ENCODE results near the gene BCKDHB. TPM values are rescaled to one million over a fixed set of nuclear protein-coding genes. Genes with fewer than 3 reads are reported as not detected.

Gene BCKDHB
- total RNA-seq, 1 donor from 2014 or later, result 18.5 TPM

DNA sequence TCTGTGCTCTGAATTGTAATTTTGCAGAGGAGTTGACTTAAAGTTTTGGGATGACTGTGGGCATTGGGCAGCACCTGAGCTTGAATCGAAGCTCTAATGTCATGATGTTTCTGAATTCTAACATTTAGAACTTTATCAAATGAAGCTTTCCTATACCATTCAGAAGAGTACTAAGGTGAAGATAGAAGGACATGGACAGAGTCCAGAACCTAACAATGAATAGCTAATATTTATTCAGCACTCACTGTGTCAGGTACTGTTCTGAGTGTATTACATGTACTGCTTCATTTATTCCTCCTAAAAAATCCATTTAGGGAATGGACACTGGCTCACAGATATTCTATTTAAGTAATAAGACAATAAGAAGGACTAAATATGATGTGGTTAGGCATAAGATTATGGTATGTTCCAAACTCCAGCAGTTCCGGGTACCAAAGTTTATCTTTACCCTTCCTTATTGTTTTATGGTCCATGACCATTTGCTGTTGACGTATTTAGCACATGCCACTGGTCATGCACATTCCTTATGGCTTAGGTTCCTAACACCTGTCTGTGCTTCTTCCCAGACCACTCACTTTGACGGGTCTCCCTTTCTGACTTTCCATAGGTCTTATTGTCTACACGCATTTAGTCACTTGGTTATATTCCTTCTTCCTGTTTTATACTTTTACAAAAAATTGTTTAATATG, 20.3 kb downstream of the BCKDHB start:
- Mint-ChIP-seq H3K27me3 (ENCODE audit: low read depth) (no peaks in the 10 kb centered on the region), H3K9me3 (peaks cover 7% of the 10 kb centered on the region), H3K36me3 (ENCODE audit: low read depth) (peaks cover 15% of the 10 kb centered on the region), H3K4me3 (ENCODE audit: low read depth) (no peak overlapping the region), H3K27ac (no peak overlapping the region), H3K4me1 (ENCODE audit: low read depth) (peaks cover 10% of the 10 kb centered on the region)
- intact Hi-C loops (cut with micrococcal nuclease), result no loop called here
- no peak for DNase-seq (ENCODE audit: low spot score)

DNA sequence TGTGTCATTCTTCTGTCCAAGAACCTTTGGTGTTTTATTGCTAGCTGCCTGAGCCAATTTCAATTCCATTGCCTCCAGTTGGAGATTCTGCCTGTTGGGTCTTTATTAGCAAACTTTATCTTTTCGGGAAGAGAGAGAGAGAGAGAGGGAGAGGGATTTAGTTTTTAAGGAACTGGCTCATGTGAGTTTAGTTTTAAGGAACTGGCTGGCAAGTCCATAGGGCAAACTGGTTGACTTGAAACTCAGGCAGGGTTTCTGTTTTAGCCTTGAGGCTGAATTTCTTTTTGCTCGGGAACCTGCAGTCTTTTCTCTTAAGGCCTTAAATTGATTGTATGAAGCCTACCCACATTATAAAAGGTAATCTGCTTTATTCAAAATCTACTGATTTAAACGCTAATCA, 23.0 kb downstream of the BCKDHB start:
- no peak overlapping the region for H3K27ac Mint-ChIP-seq
- H3K4me3 Mint-ChIP-seq (ENCODE audit: low read depth), result no peak overlapping the region
- peaks cover 6% of the 10 kb centered on the region for H3K4me1 Mint-ChIP-seq (ENCODE audit: low read depth)
- H3K36me3 Mint-ChIP-seq (ENCODE audit: low read depth), result peaks cover 14% of the 10 kb centered on the region
- H3K9me3 Mint-ChIP-seq, result no peaks in the 10 kb centered on the region
- no peak for DNase-seq (ENCODE audit: low spot score)
- no peaks in the 10 kb centered on the region for H3K27me3 Mint-ChIP-seq (ENCODE audit: low read depth)
- intact Hi-C loops (cut with micrococcal nuclease), result no loop called here

DNA sequence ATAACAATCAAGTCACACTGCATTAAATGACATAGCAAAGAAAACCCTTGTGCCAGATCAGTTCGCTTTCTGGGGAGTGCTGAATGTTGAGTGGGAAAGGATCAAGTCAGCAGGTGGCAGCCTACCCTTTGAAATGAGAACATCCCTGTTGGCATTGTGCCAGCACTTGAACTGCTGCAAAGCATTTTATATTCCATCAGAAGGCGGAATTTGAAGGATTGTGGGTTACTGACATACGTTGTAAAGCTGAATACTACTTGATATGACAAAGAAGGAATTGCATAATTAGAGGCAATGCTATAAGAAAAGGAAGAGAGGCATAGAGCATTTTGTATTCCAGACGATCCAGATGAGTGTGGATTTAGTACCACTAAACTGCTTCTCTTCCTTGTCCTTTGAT, 26.5 kb downstream of the BCKDHB start:
- no peaks in the 10 kb centered on the region for H3K27me3 Mint-ChIP-seq (ENCODE audit: low read depth)
- DNase-seq (ENCODE audit: low spot score), result no peak
- H3K9me3 Mint-ChIP-seq, result no peaks in the 10 kb centered on the region
- no peak overlapping the region for H3K4me3 Mint-ChIP-seq (ENCODE audit: low read depth)
- H3K4me1 Mint-ChIP-seq (ENCODE audit: low read depth), result no peaks in the 10 kb centered on the region
- H3K27ac Mint-ChIP-seq, result no peak overlapping the region
- intact Hi-C loops (cut with micrococcal nuclease), result no loop called here
- H3K36me3 Mint-ChIP-seq (ENCODE audit: low read depth), result peaks cover 14% of the 10 kb centered on the region

DNA sequence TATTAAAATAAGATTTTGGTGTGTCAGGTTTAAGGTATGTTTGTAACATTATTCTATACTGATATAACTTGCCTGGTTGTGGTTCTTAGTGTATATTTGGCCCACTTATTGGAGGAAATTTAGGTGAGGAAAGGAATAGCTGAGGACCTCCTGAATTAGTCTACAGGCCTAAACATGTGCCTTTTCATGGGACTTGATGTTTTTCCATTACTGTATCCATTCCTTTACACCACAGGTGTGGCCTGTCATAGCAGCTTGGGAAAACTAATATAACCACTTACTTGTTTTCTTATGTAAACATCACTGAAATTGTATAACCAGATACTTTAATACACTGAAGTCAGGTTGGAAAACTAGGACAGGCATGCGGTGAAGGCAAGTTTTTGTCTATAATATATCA, 27.6 kb downstream of the BCKDHB start:
- intact Hi-C loops (cut with micrococcal nuclease), result no loop called here
- Mint-ChIP-seq H3K36me3 (ENCODE audit: low read depth) (peaks cover 14% of the 10 kb centered on the region), H3K4me3 (ENCODE audit: low read depth) (no peak overlapping the region), H3K9me3 (no peaks in the 10 kb centered on the region), H3K27me3 (ENCODE audit: low read depth) (no peaks in the 10 kb centered on the region), H3K4me1 (ENCODE audit: low read depth) (no peaks in the 10 kb centered on the region), H3K27ac (no peak overlapping the region)
- no peak for DNase-seq (ENCODE audit: low spot score)

DNA sequence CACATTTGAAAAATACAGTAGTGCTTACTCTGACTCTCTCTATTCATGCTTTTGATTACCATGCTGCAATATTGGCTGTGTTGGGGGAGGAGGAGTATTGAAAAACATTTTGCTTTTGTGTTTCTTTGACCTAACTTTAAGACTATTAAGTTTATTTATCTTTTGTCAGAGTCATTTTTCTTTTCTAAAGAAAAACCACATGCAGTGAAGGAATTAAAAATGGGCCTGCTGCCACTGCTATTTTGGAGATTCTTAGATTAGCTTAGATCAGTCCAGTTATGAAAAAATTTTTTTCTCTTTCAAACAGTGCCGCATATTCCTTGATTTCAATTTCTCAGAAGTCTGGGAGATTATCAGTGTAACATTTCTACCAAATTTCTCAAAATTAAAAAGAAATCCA, 36.1 kb downstream of the BCKDHB start:
- H3K27ac Mint-ChIP-seq, result no peak overlapping the region
- no peak overlapping the region for H3K4me3 Mint-ChIP-seq (ENCODE audit: low read depth)
- H3K36me3 Mint-ChIP-seq (ENCODE audit: low read depth), result peaks cover 8% of the 10 kb centered on the region
- no peak for DNase-seq (ENCODE audit: low spot score)
- intact Hi-C loops (cut with micrococcal nuclease), result no loop called here
- peaks cover 3% of the 10 kb centered on the region for H3K4me1 Mint-ChIP-seq (ENCODE audit: low read depth)
- no peaks in the 10 kb centered on the region for H3K9me3 Mint-ChIP-seq
- no peaks in the 10 kb centered on the region for H3K27me3 Mint-ChIP-seq (ENCODE audit: low read depth)

DNA sequence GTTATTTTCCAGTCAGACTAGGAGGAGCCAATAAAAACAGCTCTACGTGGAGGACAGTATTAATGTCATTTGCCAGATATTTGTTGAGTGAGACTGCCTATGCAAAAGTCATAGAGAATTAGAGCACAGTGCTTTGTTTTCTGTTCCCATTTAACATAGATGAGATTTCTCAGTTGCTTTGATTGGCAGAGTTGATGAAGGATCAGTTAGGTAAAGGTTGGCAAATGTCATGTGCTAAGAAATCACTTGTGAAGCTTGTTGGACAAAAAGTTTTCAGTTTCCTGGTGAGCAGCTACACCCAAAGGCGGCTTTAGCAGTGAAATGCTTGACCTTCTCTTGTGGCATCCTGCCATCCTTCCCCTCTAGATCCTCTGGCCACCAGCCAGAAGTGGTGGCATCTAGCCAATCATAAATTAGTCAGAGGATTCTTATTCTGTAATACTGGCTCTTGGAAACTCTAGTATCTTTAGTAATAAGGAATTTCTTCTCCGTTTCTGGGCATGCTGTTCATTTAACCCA, 37.0 kb downstream of the BCKDHB start:
- DNase-seq (ENCODE audit: low spot score), result no peak
- peaks cover 3% of the 10 kb centered on the region for H3K4me1 Mint-ChIP-seq (ENCODE audit: low read depth)
- intact Hi-C loops (cut with micrococcal nuclease), result no loop called here
- H3K27me3 Mint-ChIP-seq (ENCODE audit: low read depth), result no peaks in the 10 kb centered on the region
- no peak overlapping the region for H3K27ac Mint-ChIP-seq
- no peaks in the 10 kb centered on the region for H3K9me3 Mint-ChIP-seq
- no peak overlapping the region for H3K4me3 Mint-ChIP-seq (ENCODE audit: low read depth)
- H3K36me3 Mint-ChIP-seq (ENCODE audit: low read depth), result peaks cover 11% of the 10 kb centered on the region

DNA sequence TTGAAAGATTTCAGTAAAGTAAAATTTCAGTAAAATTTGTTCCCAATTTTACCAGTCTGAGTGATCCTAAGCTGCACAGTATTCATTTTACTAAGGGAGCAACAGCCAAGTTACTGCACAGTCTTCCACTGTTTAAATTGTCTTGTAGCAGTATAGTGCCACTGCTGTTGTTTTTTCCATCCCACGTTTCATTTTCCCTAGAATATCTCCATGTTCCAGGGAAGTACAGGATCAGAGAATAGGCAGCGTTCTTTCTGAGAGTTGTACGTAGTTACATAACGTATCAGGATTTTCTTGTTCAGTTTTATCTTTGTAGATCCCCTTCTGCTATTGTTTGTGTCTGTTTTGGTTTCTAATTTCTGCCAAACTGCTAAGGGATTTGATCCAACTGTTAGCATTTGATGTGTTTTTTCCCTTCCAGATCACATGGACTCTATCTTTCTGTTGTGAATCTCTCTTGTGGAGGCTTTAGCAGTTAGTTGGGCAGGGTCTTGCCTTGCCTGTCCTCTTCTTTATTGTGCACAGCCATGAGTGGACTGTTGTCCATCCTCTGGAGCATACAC, 38.4 kb downstream of the BCKDHB start:
- Mint-ChIP-seq H3K27me3 (ENCODE audit: low read depth) (no peaks in the 10 kb centered on the region), H3K9me3 (peaks cover under 1% of the 10 kb centered on the region), H3K4me3 (ENCODE audit: low read depth) (no peak overlapping the region), H3K4me1 (ENCODE audit: low read depth) (peaks cover 3% of the 10 kb centered on the region), H3K36me3 (ENCODE audit: low read depth) (peaks cover 21% of the 10 kb centered on the region), H3K27ac (no peak overlapping the region)
- no peak for DNase-seq (ENCODE audit: low spot score)
- intact Hi-C loops (cut with micrococcal nuclease), result no loop called here

DNA sequence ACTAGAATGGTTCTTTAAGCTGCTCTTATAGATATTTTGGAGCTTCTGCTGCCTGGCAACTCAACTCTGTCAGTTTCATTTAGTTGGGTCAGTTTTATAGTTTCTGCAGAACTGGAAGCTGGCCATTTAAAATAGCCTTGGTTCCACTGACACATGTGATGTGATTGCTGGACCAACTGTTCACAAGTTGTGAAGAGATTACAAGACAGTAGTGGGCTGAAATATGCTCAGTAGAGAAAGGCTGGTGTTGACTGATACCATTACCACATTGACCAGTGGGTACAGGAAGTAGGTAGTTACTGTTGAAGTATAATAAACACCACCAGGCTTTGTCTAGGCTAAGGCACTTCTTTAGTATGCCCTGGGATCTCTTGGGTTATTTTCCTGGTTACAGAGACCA, 39.0 kb downstream of the BCKDHB start:
- intact Hi-C loops (cut with micrococcal nuclease), result no loop called here
- peaks cover 4% of the 10 kb centered on the region for H3K9me3 Mint-ChIP-seq
- no peak overlapping the region for H3K27ac Mint-ChIP-seq
- peaks cover 3% of the 10 kb centered on the region for H3K4me1 Mint-ChIP-seq (ENCODE audit: low read depth)
- H3K36me3 Mint-ChIP-seq (ENCODE audit: low read depth), result peaks cover 26% of the 10 kb centered on the region
- DNase-seq (ENCODE audit: low spot score), result no peak
- no peaks in the 10 kb centered on the region for H3K27me3 Mint-ChIP-seq (ENCODE audit: low read depth)
- no peak overlapping the region for H3K4me3 Mint-ChIP-seq (ENCODE audit: low read depth)

DNA sequence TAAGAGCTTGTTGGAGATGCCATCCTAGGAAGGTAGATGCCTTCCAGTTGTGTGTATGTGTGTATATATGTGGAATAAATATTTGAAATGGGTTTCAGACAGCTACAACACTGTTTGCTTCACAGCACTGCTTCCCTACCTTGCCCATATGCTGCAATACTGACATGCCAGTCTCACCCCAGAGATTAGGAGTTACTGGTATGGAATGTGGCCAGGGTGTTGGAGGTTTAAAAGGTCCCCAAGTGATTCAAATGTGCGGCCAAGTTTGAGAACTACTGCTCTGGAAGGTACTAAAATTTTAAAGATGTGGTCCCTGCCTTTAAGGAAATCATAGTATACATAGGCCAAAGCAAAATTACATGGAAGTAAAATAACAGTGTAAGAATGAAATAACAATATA, 39.5 kb downstream of the BCKDHB start:
- H3K27ac Mint-ChIP-seq, result no peak overlapping the region
- peaks cover 23% of the 10 kb centered on the region for H3K36me3 Mint-ChIP-seq (ENCODE audit: low read depth)
- H3K4me1 Mint-ChIP-seq (ENCODE audit: low read depth), result peaks cover 3% of the 10 kb centered on the region
- H3K9me3 Mint-ChIP-seq, result peaks cover 4% of the 10 kb centered on the region
- DNase-seq (ENCODE audit: low spot score), result no peak
- H3K4me3 Mint-ChIP-seq (ENCODE audit: low read depth), result no peak overlapping the region
- intact Hi-C loops (cut with micrococcal nuclease), result no loop called here
- no peaks in the 10 kb centered on the region for H3K27me3 Mint-ChIP-seq (ENCODE audit: low read depth)

DNA sequence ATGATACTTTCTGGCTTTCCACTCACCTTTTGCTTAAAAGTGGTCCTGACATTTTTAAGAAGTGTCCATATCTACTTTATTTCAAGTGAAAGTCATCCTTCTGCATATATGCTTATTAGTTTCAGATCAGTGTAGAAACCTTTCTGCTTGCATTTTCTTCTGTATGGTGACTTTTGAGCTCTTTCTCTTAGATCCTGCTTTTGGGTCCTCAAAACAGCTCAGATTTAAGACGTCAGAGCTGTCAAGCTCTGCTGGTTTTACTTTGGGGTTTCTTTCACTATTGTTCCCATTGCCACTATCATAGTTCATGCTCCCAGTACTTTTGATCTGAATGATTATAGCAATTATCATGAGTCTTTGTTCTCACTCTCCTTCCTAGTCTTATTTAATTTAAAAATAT, 41.7 kb downstream of the BCKDHB start:
- H3K9me3 Mint-ChIP-seq, result peaks cover 4% of the 10 kb centered on the region
- DNase-seq (ENCODE audit: low spot score), result no peak
- intact Hi-C loops (cut with micrococcal nuclease), result no loop called here
- H3K36me3 Mint-ChIP-seq (ENCODE audit: low read depth), result peaks cover 22% of the 10 kb centered on the region
- no peak overlapping the region for H3K27ac Mint-ChIP-seq
- H3K27me3 Mint-ChIP-seq (ENCODE audit: low read depth), result no peaks in the 10 kb centered on the region
- H3K4me3 Mint-ChIP-seq (ENCODE audit: low read depth), result no peak overlapping the region
- H3K4me1 Mint-ChIP-seq (ENCODE audit: low read depth), result peaks cover 3% of the 10 kb centered on the region

DNA sequence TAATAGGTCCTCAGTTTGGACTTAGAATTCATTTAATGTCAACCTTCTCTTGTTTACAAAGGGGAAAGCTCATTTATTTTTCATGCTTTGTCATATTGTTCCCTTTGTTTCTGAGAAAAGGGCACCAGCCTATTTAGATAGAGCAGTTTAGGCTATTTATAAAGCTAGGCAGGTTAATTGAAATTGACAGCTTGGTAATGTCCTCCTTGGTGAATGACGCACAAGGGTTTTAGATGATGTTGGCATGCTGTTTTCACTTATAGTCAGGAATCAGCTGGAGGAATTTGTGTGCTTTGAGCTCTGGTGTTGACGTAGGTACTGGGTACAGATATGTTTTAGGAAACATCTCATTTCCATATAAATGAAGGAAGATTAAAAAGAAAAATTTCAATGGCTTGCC, 45.2 kb downstream of the BCKDHB start:
- Mint-ChIP-seq H3K4me3 (ENCODE audit: low read depth) (no peak overlapping the region), H3K36me3 (ENCODE audit: low read depth) (peaks cover 19% of the 10 kb centered on the region), H3K4me1 (ENCODE audit: low read depth) (no peaks in the 10 kb centered on the region), H3K27me3 (ENCODE audit: low read depth) (no peaks in the 10 kb centered on the region), H3K27ac (no peak overlapping the region), H3K9me3 (peaks cover 4% of the 10 kb centered on the region)
- no peak for DNase-seq (ENCODE audit: low spot score)
- intact Hi-C loops (cut with micrococcal nuclease), result no loop called here

DNA sequence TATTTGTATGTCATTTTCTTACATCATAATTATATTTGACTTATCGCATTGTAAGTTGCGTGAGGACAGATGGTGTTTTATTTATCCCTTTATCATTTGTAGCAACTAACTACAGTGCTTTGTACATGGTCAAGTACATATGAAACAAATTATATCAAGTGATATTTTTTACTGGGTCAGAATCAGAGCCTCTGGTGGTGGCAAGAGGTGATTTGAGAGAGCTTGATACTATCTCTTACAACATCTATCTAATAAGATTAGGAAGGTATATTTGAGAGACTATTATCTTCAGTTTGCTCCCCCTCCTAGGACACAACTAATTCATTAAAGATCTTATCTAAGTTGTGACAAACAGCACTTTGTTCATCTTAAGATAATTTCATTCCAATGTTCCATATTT, 47.7 kb downstream of the BCKDHB start:
- intact Hi-C loops (cut with micrococcal nuclease), result no loop called here
- H3K36me3 Mint-ChIP-seq (ENCODE audit: low read depth), result peaks cover 9% of the 10 kb centered on the region
- no peak overlapping the region for H3K27ac Mint-ChIP-seq
- H3K4me1 Mint-ChIP-seq (ENCODE audit: low read depth), result no peaks in the 10 kb centered on the region
- no peak overlapping the region for H3K4me3 Mint-ChIP-seq (ENCODE audit: low read depth)
- H3K9me3 Mint-ChIP-seq, result peaks cover 4% of the 10 kb centered on the region
- H3K27me3 Mint-ChIP-seq (ENCODE audit: low read depth), result no peaks in the 10 kb centered on the region
- no peak for DNase-seq (ENCODE audit: low spot score)

DNA sequence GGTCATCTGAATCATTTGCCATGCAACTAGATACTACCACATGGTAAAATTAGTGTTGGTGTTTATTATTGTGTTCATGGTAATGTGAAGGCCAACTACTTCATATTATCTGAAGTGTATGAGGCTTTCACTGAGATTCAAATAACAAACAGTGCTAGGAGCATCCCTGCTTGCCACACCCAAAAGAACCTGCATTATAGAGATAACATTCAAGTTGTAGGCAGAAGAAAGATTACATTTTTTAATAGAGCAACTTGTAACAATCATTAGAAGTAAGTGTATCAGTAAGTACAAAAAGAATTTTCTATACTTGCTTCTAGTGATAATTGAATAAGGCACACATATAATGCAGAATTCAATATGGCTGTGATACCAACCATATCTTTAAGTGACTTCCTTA, 49.8 kb downstream of the BCKDHB start:
- H3K36me3 Mint-ChIP-seq (ENCODE audit: low read depth), result no peaks in the 10 kb centered on the region
- H3K4me1 Mint-ChIP-seq (ENCODE audit: low read depth), result no peaks in the 10 kb centered on the region
- no peak for DNase-seq (ENCODE audit: low spot score)
- H3K4me3 Mint-ChIP-seq (ENCODE audit: low read depth), result no peak overlapping the region
- no peaks in the 10 kb centered on the region for H3K9me3 Mint-ChIP-seq
- no peaks in the 10 kb centered on the region for H3K27me3 Mint-ChIP-seq (ENCODE audit: low read depth)
- intact Hi-C loops (cut with micrococcal nuclease), result no loop called here
- H3K27ac Mint-ChIP-seq, result no peak overlapping the region

Measured in activated T-helper 2 cell treated with anti-CD3 and anti-CD28 coated beads, Interferon-gamma antibody, Interleukin-2, Interleukin-4, amounts not matched to agents 10 μg/mL and 5 μg/mL and 100 μg/mL, durations not matched to agents 14 hours and 24 hours and 36 hours (primary cell).